Measurements from ENCODE around the gene ACTR3C. TPM values are rescaled to one million over a fixed set of nuclear protein-coding genes. Genes with fewer than 3 reads are reported as not detected.

ACTR3C gene
- total RNA-seq, 1 experiment from 2014 or later, result 2.2 TPM

- H3K18ac ChIP-seq (ENCODE audit: insufficient read length, low read depth, low read length), result no peak overlapping the region
- H3K79me1 ChIP-seq (ENCODE audit: insufficient read depth, low read depth, low read length, poor library complexity, severe bottlenecking), result no peaks in the 10 kb centered on the region
- H2BK5ac ChIP-seq (ENCODE audit: insufficient read length, low read length), result no peak overlapping the region
- H2BK12ac ChIP-seq (ENCODE audit: insufficient read length, low read depth, low read length), result no peak overlapping the region
- no peak overlapping the region for H4K5ac ChIP-seq (ENCODE audit: insufficient read length, low read depth, low read length)
- no peak overlapping the region for H2BK120ac ChIP-seq (ENCODE audit: low read depth, low read length, poor library complexity, severe bottlenecking)
- TF ChIP-seq CTCF (conservative IDR thresholded peaks at IDR 0.05), result no peak
- no peak overlapping the region for H3K9ac ChIP-seq (ENCODE audit: extremely low read depth, insufficient read length, low read length)
- no peak overlapping the region for H2BK15ac ChIP-seq (ENCODE audit: low read depth, low read length)
- no peaks in the 10 kb centered on the region for H4K20me1 ChIP-seq (ENCODE audit: control insufficient read depth, insufficient read depth, insufficient read length)
- H3K4me1 ChIP-seq (ENCODE audit: insufficient read depth, low read length), result peaks cover 15% of the 10 kb centered on the region; the same call in 1 of the 2 replicates
- H3K9me3 ChIP-seq (ENCODE audit: control insufficient read depth, low read depth, low read length), result no peaks in the 10 kb centered on the region
- H3K4me1 Mint-ChIP-seq, result peaks cover 39 to 43% of the 10 kb centered on the region in 2 experiments
- no peak overlapping the region for H3K56ac ChIP-seq (ENCODE audit: insufficient read length, low read depth, low read length)
- H3T11ph ChIP-seq (ENCODE audit: low read length), result no peak overlapping the region
- peak overlapping the region in 1 of 3 experiments; percentile 80; a peak in 2 of 7 replicates for H3K27ac Mint-ChIP-seq
- H3K27ac ChIP-seq (ENCODE audit: insufficient read length, low read depth, low read length), result no peak overlapping the region
- H3K9me3 Mint-ChIP-seq, result no peaks in the 10 kb centered on the region; a peak in 1 of 5 replicates
- no peak overlapping the region for H3K4me2 ChIP-seq (ENCODE audit: insufficient read depth, insufficient read length, low read length)
- no peak overlapping the region for H4K8ac ChIP-seq (replicated peaks; ENCODE audit: insufficient read length, low read depth, low read length)
- H2AFZ ChIP-seq (ENCODE audit: low read length), result no peak overlapping the region
- WGBS (ENCODE audit: extremely low coverage, insufficient read length, low lambda C conversion rate), result no CpG with 5 or more reads among the region's 19 CpGs
- no peaks in the 10 kb centered on the region for H3K79me2 ChIP-seq (ENCODE audit: insufficient read depth, low read length)
- H3K23ac ChIP-seq (ENCODE audit: insufficient read length, low read depth, low read length), result no peak overlapping the region
- H3K23me2 ChIP-seq (ENCODE audit: insufficient read length, low read depth, low read length, poor library complexity, severe bottlenecking), result no peaks in the 10 kb centered on the region
- H3K27me3 Mint-ChIP-seq (ENCODE audit: low read depth), result peaks cover 30% of the 10 kb centered on the region
- H3K4me3 Mint-ChIP-seq, result no peak overlapping the region
- no peak overlapping the region for H2BK20ac ChIP-seq (ENCODE audit: low read depth, low read length, poor library complexity, severe bottlenecking)
- H3K27me3 ChIP-seq (ENCODE audit: insufficient read depth, low read length), result no peaks in the 10 kb centered on the region
- H2AK5ac ChIP-seq (ENCODE audit: insufficient read length, low read length), result no peak overlapping the region
- H3K14ac ChIP-seq (ENCODE audit: insufficient read depth, low read length), result no peak overlapping the region; the same call in 1 of the 2 replicates
- H3K36me3 Mint-ChIP-seq (ENCODE audit: insufficient read depth in 1 of 3, low read depth in 3 of 3), result peaks cover 9 to 47% (median 16%) of the 10 kb centered on the region in 3 experiments
- peak overlapping the region; percentile 64 for H4K91ac ChIP-seq (ENCODE audit: insufficient read length, low read depth, low read length)
- H3K4ac ChIP-seq (ENCODE audit: low read depth, low read length), result no peak overlapping the region
- no peak for DNase-seq
Measured at GRCh38 chr7:150330211-150330885, 7.0 kb upstream of the ACTR3C start.

Data from H9 (cell line).